ENCODE measurements around the gene RGS9BP.
"Not testable (repeated sequence)": the region's sequence is repeated elsewhere in the genome, so short reads cannot be mapped to it uniquely, and the experiment has no call there.

The RGS9BP gene

GRCh38 chr19:32671883-32672593 is 3.6 kb upstream of the RGS9BP start:
- DNase-seq (ENCODE audit: low spot score), result no peak

- no peak for DNase-seq (ENCODE audit: low spot score)
Observed at GRCh38 chr19:32672841-32673240, 2.8 kb upstream of the RGS9BP start.

- no peak for DNase-seq (ENCODE audit: low spot score)
Observed at GRCh38 chr19:32673573-32673972, 2.1 kb upstream of the RGS9BP start.

GRCh38 chr19:32674153-32674930 is 1.3 kb upstream of the RGS9BP start:
- DNase-seq (ENCODE audit: low spot score), result no peak

DNA sequence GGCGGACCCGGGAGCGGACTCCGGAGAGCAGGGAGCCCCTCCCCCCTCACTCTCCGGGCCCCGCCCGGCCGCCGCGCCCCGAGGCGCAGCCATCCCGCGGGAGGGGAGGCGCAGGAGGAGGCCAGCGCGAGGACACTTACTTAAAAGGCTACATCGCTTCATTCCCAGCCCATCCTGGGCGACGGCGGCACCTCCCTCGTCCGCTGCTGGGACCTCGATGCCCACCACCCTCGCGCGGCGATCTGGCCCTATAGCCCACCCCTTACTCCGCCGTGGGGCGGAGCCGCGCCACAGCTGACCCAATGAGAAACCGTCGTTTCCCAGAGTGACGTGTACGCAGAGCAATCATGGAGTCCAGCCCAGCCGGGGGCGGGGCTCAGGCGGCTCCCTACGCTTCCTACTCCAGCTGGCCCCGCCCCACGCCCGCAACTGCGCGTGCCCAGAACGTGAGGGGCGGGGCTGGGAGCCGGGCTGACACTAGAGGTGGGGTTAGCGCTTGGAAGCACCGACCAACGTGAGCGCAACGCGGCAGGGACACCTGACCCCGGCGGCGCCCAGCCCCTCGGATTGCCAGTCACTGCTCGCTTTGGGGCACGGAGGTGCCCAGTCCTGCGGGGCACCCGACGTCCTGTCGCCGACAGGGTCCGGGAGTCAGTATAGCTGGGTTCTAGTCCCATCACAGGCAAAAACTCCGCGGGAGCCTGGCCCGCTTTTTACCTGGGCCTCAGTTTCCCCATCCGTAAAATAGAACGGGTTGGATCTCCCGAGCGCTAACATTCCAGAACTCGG is 523 bp upstream of the RGS9BP start, which contains the start of gene ANKRD27:
TSS of gene ANKRD27 (minus strand) at position 250 of the 789 bp plus-strand sequence. CDS start 16,165 bp downstream, outside the sequence.
- peak; percentile 97 for DNase-seq (ENCODE audit: low spot score)

DNA sequence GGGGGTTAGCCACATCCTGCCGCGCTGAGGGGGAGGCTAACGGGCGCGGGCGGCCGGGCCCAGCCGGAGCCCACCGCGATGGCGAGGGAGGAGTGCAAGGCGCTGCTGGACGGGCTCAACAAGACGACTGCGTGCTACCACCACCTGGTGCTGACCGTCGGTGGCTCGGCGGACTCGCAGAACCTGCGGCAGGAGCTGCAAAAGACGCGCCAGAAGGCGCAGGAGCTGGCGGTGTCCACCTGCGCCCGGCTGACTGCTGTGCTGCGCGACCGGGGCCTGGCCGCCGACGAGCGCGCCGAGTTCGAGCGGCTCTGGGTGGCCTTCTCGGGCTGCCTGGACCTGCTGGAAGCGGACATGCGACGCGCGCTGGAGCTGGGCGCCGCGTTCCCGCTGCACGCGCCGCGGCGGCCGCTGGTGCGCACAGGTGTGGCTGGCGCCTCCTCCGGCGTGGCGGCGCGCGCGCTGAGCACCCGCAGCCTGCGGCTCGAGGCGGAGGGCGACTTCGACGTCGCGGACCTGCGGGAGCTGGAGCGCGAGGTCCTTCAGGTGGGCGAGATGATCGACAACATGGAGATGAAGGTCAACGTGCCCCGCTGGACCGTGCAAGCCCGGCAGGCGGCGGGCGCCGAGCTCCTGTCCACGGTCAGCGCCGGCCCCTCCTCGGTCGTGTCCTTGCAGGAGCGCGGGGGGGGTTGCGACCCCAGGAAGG is 692 bp downstream of the RGS9BP start:
- no peak for DNase-seq (ENCODE audit: low spot score)

DNA sequence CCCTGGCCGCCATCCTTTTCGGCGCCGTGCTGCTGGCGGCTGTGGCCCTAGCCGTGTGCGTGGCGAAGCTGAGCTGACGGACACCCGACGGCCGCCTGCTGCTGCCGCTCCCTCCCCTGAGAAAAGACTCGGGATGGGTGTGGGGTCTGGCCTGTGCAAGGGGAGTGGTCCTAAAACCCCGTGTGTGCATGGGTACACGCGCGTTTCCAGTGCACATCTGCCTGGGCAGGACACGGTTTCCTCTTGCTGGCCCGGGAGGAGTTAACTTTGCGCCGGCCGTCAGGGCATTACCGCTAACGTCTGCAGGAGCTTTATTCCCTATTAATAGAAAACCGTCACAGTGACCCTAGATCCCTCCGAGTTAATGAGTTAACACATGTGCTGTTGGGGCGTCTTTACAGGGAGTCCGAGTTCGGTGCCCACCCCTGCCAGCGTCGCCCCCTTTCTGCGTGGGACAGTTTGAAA is 1.3 kb downstream of the RGS9BP start:
- DNase-seq (ENCODE audit: low spot score), result no peak

DNA sequence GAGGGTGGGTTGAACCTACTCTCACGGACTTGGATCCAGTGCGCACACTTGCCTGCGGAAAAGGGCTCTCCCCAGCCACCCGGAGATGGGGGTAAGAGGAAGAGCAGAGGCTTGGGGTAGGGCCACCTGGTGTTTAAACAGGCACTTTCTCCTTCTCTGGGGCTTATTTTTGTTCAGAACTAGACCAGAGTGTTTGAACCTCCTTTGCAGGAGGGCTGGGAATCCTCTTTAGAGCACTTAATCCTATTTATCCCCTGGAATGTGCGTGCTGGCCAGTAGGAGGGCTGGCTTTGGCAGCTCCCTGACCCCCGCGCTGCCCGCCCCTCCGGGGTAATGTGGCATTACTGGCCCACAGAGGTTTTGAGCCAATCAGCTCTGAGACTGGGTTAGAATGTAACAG is 2.0 kb downstream of the RGS9BP start:
- DNase-seq (ENCODE audit: low spot score), result no peak

DNA sequence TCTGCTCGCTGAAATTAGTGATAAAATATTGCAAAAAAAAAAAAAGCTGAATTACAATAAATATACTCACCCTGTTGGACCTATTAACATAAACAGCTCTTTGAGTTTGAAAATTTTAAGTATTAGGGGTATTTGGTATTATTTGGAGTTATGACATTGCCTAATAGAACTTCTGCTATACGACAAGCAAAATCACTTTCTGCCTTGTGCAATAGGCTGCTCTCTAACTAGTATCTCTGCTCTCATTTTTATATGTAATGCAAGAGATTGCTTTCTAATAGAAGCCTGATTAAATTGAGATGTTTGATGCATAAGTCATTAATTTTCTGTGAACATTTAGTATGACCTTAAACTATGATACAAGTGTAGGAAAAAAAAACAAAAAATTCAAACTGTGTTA is 5.3 kb downstream of the RGS9BP start:
- no peak for DNase-seq (ENCODE audit: low spot score)

- no peak for DNase-seq (ENCODE audit: low spot score)
Observed at GRCh38 chr19:32682317-32682716, 6.7 kb downstream of the RGS9BP start.

- DNase-seq (ENCODE audit: low spot score), result no peak
Observed at GRCh38 chr19:32686847-32687475, 11.3 kb downstream of the RGS9BP start.

- no peak for DNase-seq (ENCODE audit: low spot score)
Observed at GRCh38 chr19:32687681-32688080, 12.0 kb downstream of the RGS9BP start.

- DNase-seq (ENCODE audit: low spot score), result no peak
Observed at GRCh38 chr19:32688311-32688710, 12.7 kb downstream of the RGS9BP start.

DNA sequence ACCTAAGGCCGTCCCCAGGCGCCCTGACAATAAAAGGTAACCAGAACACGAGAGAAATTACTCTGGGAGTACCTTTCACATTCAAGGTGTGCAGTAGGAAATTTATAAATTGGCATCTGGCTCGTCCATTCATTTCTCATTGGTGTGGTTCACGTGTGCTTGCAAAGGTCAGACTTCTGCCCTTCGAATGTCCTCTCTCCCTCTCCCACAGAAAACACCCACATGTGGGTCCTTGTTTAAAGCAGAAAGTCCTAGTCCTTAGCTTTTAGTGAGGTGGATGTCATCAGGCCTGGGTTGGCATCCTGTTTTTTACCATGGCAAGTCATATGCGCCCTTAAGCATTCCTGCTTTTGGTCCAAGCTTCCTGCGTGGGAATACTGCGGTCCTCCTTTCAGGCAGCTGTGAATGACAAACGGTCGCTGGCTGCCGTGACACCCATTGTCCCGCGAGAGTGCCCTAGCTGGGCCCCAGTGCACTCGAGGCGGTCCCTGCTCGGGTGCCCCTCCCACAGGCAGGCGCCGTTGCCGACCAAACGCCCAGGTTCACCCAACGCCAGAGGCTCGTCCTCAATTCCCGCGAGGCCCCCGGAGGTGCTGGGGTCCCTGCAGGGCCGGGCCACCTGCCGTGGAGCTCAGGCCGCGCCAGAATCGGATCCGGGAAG is 15.8 kb downstream of the RGS9BP start, which contains the start of gene NUDT19:
TSS of gene NUDT19 (plus strand) at position 531 of the 661 bp plus-strand sequence. CDS start 140 bp downstream, outside the sequence.
- DNase-seq (ENCODE audit: low spot score), result peak; percentile 76

DNA sequence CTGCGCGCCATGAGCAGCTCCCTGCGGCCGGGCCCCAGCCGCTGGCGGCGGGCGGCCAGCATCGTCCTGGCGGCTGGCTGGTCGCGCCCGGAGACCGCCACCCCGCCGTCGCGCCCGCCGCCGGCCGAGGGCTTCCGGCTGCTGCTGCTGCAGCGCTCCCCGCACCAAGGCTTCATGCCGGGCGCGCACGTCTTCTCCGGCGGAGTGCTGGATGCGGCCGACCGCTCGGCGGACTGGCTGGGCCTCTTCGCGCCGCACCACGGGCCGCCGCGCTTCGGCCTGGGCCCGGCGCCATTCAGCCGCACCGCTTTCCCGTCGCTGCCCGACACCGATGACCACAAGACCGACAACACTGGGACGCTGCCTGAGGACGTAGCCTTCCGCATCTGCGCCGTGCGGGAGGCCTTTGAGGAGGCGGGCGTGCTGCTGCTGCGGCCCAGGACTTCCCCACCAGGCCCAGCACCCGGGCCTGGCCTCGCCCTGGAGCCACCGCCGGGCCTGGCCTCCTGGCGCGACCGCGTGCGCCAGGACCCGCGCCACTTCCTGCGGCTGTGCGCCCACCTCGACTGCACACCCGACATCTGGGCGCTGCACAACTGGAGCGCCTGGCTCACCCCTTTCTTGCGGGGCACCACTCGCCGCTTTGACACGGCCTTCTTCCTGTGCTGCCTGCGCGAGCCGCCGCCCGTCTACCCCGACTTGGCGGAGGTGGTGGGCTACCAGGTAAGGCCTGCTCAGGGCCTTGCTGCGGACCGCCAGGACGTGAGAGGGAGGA is 16.5 kb downstream of the RGS9BP start:
- no peak for DNase-seq (ENCODE audit: low spot score)

DNA sequence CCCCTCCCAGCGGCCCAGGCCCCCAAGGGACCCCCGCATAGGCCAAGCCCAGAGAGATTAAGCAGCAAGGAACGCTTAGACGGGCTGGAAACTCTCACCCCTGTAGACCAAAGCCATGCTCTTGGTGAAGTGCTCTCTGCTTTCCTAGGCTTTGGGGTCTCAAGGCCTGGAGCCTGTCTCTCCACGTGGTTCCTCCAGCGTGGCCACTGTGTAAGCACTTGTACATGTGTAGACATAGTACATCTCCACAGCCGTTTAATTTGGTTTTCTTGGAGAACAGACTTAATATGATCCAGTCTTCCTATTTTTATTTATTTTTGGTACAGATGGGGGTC is 17.0 kb downstream of the RGS9BP start:
- no peak for DNase-seq (ENCODE audit: low spot score)

DNA sequence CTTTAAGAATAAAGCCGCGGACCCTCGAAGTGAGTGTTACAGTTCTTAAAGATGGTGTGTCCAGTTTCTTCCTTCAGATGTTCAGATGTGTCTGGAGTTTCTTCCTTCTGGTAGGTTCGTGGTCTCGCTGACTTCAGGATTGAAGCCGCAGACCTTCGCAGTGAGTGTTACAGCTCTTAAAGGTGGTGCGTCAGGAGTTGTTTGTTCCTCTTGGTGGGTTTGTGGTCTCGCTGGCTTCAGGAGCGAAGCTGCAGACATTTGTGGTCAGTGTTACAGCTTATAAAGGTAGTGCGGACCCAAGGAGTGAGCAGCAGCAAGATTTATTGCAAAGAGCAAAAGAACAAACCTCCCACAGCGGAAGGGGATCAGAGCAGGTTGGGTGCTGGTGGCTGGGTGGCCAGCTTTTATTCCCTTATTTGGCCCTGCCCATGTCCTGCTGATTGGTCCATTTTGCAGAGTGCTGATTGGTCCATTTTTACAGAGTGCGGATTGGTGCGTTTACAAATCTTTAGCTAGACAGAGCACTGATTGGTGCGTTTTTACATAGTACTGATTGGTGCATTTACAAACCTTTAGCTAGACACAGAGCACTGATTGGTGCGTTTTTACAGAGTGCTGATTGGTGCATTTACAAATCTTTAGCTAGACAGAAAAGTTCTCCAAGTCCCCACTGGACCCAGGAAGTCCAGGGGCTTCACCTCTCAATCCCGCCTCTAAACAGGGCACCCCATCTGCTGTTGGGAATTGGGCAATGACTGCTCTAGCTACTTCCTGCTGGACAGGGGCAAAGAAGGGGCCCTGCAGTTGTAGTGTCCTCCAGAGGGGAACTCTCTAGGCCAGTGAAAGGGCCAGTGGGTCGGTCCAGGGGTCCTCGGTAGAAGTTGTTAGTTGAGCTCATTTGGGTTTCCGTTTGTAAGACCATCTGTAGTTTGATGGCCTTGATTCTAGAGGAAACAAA is 17.8 kb downstream of the RGS9BP start:
- DNase-seq (ENCODE audit: low spot score), result not testable (repeated sequence)

DNA sequence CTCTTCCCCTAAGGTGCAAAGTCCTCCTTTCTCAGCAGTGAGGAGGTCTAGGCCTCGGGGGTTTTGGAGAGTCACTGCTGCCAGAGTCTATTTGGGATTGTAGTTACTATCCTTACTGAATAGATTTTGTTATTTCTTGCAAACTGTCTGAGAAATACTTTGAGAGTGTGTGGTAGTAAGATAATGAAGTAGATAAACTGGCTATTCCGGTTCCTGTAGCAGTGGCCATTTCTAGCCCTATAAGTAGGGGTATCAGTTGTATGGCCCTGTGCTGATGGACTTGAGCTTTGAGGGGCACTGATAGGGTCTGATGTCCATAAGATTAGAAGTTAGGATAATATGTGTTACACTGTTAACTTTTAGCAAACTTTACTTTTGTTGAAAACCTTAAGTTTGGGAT is 18.7 kb downstream of the RGS9BP start:
- DNase-seq (ENCODE audit: low spot score), result not testable (repeated sequence)
